ENCODE data around the gene LOXHD1.

Gene LOXHD1
- total RNA-seq = 0 to 0.19 (median 0.17) reads per million in 3 donors

- no peaks in the 10 kb centered on the region for H3K4me1 ChIP-seq (ENCODE audit: control insufficient read depth, insufficient read depth, low read length, poor library complexity, severe bottlenecking)
- no peak for DNase-seq
- no peak within 1 kb of the TSS for H3K4me3 ChIP-seq (ENCODE audit: insufficient read depth, low read depth, low read length, poor library complexity, severe bottlenecking)
- H3K36me3 ChIP-seq (ENCODE audit: control insufficient read depth, insufficient read depth, low read length) = no peaks in the 10 kb centered on the region
- no peaks in the 10 kb centered on the region for H3K9me3 ChIP-seq (ENCODE audit: control insufficient read depth, low read length)
- no peak within 1 kb of the TSS for H3K27ac ChIP-seq (ENCODE audit: insufficient read depth, low read length, poor library complexity, severe bottlenecking)
- no peaks in the 10 kb centered on the region for H3K27me3 ChIP-seq (replicated peaks; ENCODE audit: control insufficient read depth, insufficient read depth, low read length, poor library complexity, severe bottlenecking)
Observed at GRCh38 chr18:46657115-46657955, at the start of gene LOXHD1. TSS of gene LOXHD1 (minus strand) at chr18:46657220. CDS start at chr18:46657033, 187 bp downstream.

- no peak for DNase-seq
- Histone ChIP-seq H3K36me3 (ENCODE audit: control insufficient read depth, insufficient read depth, low read length) (no peaks in the 10 kb centered on the region), H3K27ac (ENCODE audit: insufficient read depth, low read length, poor library complexity, severe bottlenecking) (no peak overlapping the region), H3K9me3 (ENCODE audit: control insufficient read depth, low read length) (no peaks in the 10 kb centered on the region), H3K27me3 (replicated peaks; ENCODE audit: control insufficient read depth, insufficient read depth, low read length, poor library complexity, severe bottlenecking) (no peaks in the 10 kb centered on the region), H3K4me3 (ENCODE audit: insufficient read depth, low read depth, low read length, poor library complexity, severe bottlenecking) (no peak overlapping the region), H3K4me1 (ENCODE audit: control insufficient read depth, insufficient read depth, low read length, poor library complexity, severe bottlenecking) (no peaks in the 10 kb centered on the region)
Observed at GRCh38 chr18:46705521-46705920, 48.5 kb upstream of the LOXHD1 start.

- no peak overlapping the region for H3K4me3 ChIP-seq (ENCODE audit: insufficient read depth, low read depth, low read length, poor library complexity, severe bottlenecking)
- no peaks in the 10 kb centered on the region for H3K27me3 ChIP-seq (replicated peaks; ENCODE audit: control insufficient read depth, insufficient read depth, low read length, poor library complexity, severe bottlenecking)
- H3K36me3 ChIP-seq (ENCODE audit: control insufficient read depth, insufficient read depth, low read length) = no peaks in the 10 kb centered on the region
- no peak for DNase-seq
- no peak overlapping the region for H3K27ac ChIP-seq (ENCODE audit: insufficient read depth, low read length, poor library complexity, severe bottlenecking)
- H3K9me3 ChIP-seq (ENCODE audit: control insufficient read depth, low read length) = no peaks in the 10 kb centered on the region
- H3K4me1 ChIP-seq (ENCODE audit: control insufficient read depth, insufficient read depth, low read length, poor library complexity, severe bottlenecking) = no peaks in the 10 kb centered on the region
Observed at GRCh38 chr18:46704816-46705215, 47.8 kb upstream of the LOXHD1 start.

- H3K4me1 ChIP-seq (ENCODE audit: control insufficient read depth, insufficient read depth, low read length, poor library complexity, severe bottlenecking) = no peaks in the 10 kb centered on the region
- no peaks in the 10 kb centered on the region for H3K27me3 ChIP-seq (replicated peaks; ENCODE audit: control insufficient read depth, insufficient read depth, low read length, poor library complexity, severe bottlenecking)
Observed at GRCh38 chr18:46704189-46704588, 47.2 kb upstream of the LOXHD1 start.

GRCh38 chr18:46702471-46702870, 45.5 kb upstream of the LOXHD1 start:
- no peak for DNase-seq
- H3K4me1 ChIP-seq (ENCODE audit: control insufficient read depth, insufficient read depth, low read length, poor library complexity, severe bottlenecking) = no peaks in the 10 kb centered on the region
- H3K9me3 ChIP-seq (ENCODE audit: control insufficient read depth, low read length) = no peaks in the 10 kb centered on the region
- H3K27me3 ChIP-seq (replicated peaks; ENCODE audit: control insufficient read depth, insufficient read depth, low read length, poor library complexity, severe bottlenecking) = no peaks in the 10 kb centered on the region
- H3K27ac ChIP-seq (ENCODE audit: insufficient read depth, low read length, poor library complexity, severe bottlenecking) = no peak overlapping the region
- no peak overlapping the region for H3K4me3 ChIP-seq (ENCODE audit: insufficient read depth, low read depth, low read length, poor library complexity, severe bottlenecking)
- H3K36me3 ChIP-seq (ENCODE audit: control insufficient read depth, insufficient read depth, low read length) = no peaks in the 10 kb centered on the region

More at GRCh38 chr18:46704189-46704588, 47.2 kb upstream of the LOXHD1 start:
- Histone ChIP-seq H3K9me3 (ENCODE audit: control insufficient read depth, low read length) (no peaks in the 10 kb centered on the region), H3K27ac (ENCODE audit: insufficient read depth, low read length, poor library complexity, severe bottlenecking) (no peak overlapping the region), H3K4me3 (ENCODE audit: insufficient read depth, low read depth, low read length, poor library complexity, severe bottlenecking) (no peak overlapping the region), H3K36me3 (ENCODE audit: control insufficient read depth, insufficient read depth, low read length) (no peaks in the 10 kb centered on the region)
- no peak for DNase-seq

- Histone ChIP-seq H3K4me1 (ENCODE audit: control insufficient read depth, insufficient read depth, low read length, poor library complexity, severe bottlenecking) (no peaks in the 10 kb centered on the region), H3K36me3 (ENCODE audit: control insufficient read depth, insufficient read depth, low read length) (no peaks in the 10 kb centered on the region), H3K27me3 (replicated peaks; ENCODE audit: control insufficient read depth, insufficient read depth, low read length, poor library complexity, severe bottlenecking) (no peaks in the 10 kb centered on the region), H3K27ac (ENCODE audit: insufficient read depth, low read length, poor library complexity, severe bottlenecking) (no peak overlapping the region), H3K4me3 (ENCODE audit: insufficient read depth, low read depth, low read length, poor library complexity, severe bottlenecking) (no peak overlapping the region), H3K9me3 (ENCODE audit: control insufficient read depth, low read length) (no peaks in the 10 kb centered on the region)
- DNase-seq = no peak
Observed at GRCh38 chr18:46700066-46700824, 43.2 kb upstream of the LOXHD1 start.

GRCh38 chr18:46696702-46697101, 39.7 kb upstream of the LOXHD1 start:
- Histone ChIP-seq H3K36me3 (ENCODE audit: control insufficient read depth, insufficient read depth, low read length) (no peaks in the 10 kb centered on the region), H3K4me3 (ENCODE audit: insufficient read depth, low read depth, low read length, poor library complexity, severe bottlenecking) (no peak overlapping the region), H3K27ac (ENCODE audit: insufficient read depth, low read length, poor library complexity, severe bottlenecking) (no peak overlapping the region), H3K27me3 (replicated peaks; ENCODE audit: control insufficient read depth, insufficient read depth, low read length, poor library complexity, severe bottlenecking) (no peaks in the 10 kb centered on the region), H3K4me1 (ENCODE audit: control insufficient read depth, insufficient read depth, low read length, poor library complexity, severe bottlenecking) (no peaks in the 10 kb centered on the region), H3K9me3 (ENCODE audit: control insufficient read depth, low read length) (no peaks in the 10 kb centered on the region)
- no peak for DNase-seq

- Histone ChIP-seq H3K27ac (ENCODE audit: insufficient read depth, low read length, poor library complexity, severe bottlenecking) (no peak overlapping the region), H3K4me3 (ENCODE audit: insufficient read depth, low read depth, low read length, poor library complexity, severe bottlenecking) (no peak overlapping the region), H3K4me1 (ENCODE audit: control insufficient read depth, insufficient read depth, low read length, poor library complexity, severe bottlenecking) (no peaks in the 10 kb centered on the region), H3K27me3 (replicated peaks; ENCODE audit: control insufficient read depth, insufficient read depth, low read length, poor library complexity, severe bottlenecking) (no peaks in the 10 kb centered on the region), H3K36me3 (ENCODE audit: control insufficient read depth, insufficient read depth, low read length) (no peaks in the 10 kb centered on the region), H3K9me3 (ENCODE audit: control insufficient read depth, low read length) (no peaks in the 10 kb centered on the region)
- DNase-seq = no peak
Observed at GRCh38 chr18:46696268-46696667, 39.2 kb upstream of the LOXHD1 start.

- H3K27me3 ChIP-seq (replicated peaks; ENCODE audit: control insufficient read depth, insufficient read depth, low read length, poor library complexity, severe bottlenecking) = no peaks in the 10 kb centered on the region
- H3K9me3 ChIP-seq (ENCODE audit: control insufficient read depth, low read length) = no peaks in the 10 kb centered on the region
- H3K36me3 ChIP-seq (ENCODE audit: control insufficient read depth, insufficient read depth, low read length) = no peaks in the 10 kb centered on the region
- DNase-seq = no peak
- H3K27ac ChIP-seq (ENCODE audit: insufficient read depth, low read length, poor library complexity, severe bottlenecking) = no peak overlapping the region
- no peaks in the 10 kb centered on the region for H3K4me1 ChIP-seq (ENCODE audit: control insufficient read depth, insufficient read depth, low read length, poor library complexity, severe bottlenecking)
- H3K4me3 ChIP-seq (ENCODE audit: insufficient read depth, low read depth, low read length, poor library complexity, severe bottlenecking) = no peak overlapping the region
Observed at GRCh38 chr18:46693996-46694395, 37.0 kb upstream of the LOXHD1 start.

Measured in effector memory CD4-positive, alpha-beta T cell (primary cell).